COLO668 (cell line): ENCODE results near the gene SFMBT2.

Source experiments
- DNase-seq: peaks from one replicate; lab custom pipeline; 2025; ENCODE audit not compliant: unreplicated experiment; lab: John Stamatoyannopoulos, UW

SFMBT2 gene

DNA sequence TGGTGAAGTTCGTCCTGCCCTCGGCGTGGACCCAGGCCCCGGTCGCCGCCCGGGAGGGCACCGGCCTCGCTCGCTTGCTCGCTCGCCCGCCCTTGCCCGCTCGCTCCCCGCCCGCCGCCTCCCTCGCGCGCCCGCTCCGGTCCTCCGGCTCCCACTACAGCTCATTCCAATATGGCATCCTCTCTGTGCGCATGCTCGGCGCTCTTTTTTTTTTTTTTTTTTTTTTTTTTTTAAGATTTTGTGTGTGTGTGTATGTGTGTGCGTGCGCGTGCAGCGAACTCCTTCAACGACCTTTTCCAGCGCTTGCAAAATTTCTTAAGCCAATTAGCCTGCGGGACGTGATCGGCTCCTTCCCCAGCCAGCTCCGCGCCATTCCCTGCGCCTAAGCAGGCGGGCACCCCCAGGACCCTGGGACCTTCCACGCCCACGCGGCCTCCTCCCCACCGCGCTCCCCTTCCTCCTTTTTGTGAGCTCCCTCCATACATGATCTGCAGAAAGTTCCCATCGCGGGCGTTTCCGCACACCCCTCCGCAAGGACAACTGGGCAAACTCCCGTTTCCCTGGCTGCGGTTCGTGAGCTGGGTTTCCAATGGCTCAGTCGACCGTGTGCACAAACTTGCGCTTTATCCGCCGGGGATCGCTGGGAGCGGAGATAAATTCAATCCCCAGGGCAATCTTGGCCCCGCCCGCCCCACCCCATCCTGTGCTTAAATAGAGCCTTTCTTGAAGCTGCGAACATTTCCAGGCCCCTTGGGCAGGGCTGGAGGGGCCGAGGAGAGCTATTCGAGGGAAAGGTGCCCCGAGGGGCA, at the start of gene SFMBT2:
SFMBT2 (minus strand) TSS at position 173 of the 809 bp plus-strand sequence. CDS start 29,136 bp downstream, outside the sequence.
- no peak for DNase-seq

DNA sequence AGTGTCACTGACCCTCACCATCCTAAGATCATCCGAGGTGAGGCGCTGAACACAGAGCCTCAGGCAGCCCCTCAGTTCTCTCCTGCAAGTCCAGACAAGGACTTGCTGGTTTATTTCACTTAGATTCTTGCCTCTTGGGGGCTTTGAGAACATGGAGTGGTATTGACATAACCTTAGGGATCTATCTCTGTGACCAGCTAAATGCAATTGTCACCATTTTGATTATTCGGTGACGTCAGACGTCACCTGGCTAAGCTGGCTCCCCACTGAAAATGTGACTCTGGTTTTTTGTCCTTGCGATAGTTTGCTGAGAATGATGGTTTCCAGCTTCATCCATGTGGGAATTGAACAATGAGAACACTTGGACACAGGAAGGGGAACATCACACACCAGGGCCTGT, 49.2 kb upstream of the SFMBT2 start:
- no peak for DNase-seq

DNA sequence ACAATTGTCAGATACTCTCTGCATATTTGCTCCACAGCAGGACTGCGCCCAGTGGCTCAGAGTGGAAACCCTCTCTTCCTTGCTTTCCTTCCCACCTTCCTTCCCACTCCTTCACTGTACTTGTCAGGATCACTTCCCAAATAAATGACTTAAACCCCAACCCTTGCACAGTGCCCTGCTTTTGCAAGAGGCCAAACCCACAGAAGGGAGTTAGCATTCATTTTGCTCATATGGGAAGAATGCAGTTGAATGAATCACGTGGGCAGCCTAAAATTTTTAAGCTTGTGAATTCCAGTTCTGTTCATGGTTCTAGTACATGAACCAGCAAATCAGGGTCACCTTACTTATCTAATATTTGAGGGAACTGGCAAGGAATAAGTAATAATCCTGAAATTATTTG, 47.7 kb upstream of the SFMBT2 start:
- no peak for DNase-seq

DNA sequence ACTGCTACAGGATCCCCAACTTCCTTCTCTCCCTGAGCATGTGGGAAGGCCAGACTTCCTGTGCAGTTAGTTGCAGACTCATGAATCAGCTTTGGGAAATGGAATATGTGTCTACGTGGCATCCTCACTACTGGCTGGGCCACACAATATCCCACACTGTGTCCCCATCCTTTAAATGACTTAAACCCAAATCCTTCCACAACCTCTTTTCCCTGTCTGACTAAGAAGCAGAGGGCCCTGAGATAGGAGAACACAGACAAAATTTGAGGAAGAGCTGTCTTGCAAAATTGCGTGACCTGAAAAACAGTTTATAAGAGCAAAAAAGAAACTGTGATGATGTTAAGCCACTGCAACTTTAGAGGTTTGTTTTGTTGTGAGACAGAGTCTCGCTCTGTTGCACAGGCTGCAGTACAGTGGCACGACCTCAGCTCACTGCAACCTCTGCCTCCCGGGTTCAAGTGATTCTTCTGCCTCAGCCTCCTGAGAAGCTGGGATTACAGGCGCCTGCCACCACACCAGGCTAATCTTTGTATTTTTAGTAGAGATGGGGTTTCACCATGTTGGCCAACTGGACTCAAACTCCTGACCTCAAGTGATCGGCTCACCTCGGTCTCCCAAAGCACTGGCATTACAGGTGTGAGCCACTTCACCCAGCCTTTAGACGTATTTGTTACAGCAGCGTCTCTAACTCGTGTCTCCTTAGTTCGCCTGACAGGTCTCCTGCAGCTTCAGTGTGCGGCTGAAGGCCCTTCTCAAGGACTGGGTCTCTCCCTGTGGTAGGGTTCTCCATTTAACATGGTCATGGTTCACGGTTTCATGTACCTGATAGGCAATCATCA, 46.9 kb upstream of the SFMBT2 start:
- no peak for DNase-seq

DNA sequence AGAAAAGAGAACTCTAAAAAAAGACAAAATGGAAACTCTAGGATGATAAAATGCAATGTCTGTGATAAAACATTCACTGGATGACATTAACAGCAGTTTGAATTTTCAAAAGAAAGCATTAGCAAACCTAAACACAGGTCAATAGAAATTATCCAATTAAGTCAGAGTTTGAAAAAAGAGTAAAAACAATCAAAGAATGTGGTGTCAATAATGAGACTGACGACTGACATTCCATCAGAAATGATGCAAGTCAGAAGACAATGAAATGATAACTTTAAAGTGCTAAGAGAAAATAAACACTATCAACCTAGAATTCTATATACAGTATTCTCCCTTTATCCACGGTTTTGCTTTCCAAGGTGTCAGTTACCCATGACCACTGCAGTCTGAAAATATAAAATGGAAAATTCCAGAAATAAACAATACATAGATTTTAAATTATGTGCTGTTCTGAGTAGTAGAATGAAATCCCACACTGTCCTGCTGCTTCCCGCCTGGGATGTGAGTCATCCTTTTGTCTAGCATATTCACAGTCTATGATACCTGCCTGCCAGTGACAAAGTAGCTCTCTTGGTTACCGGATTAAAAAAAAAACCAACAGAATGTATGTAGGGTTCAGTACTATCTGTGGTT, 38.3 kb upstream of the SFMBT2 start:
- no peak for DNase-seq

DNA sequence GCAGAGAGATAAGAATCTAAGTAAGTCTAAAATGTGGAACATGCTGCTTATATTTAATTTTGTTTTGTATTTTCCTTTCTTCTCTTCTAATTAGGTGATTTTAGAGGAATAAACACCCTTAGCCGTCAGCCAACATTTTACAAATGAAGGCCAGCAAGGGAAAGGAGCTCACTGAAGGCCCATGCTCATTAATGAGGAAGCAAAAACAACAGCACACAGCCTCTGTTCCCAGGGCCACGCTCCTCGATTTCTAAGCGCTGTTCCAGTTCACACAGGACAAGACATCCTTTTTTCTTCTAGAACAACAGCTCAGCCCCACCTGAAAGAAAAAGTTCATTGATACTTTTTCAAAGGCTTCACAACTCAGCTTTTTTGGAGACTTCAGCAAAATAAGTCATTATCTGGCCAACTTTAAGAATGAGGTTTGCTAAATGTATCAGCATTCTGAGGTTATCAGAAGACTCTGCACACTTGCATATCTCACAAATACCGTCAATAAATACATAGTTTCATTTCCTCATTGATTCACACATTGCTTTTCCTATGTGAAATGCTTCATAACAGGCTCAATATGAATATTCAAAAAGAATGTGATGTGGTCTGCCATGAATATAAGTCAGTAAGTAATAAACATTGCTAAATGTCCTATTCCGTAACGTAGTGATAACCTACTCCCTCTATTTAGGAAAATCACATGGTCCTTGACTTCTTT, 34.8 kb upstream of the SFMBT2 start:
- DNase-seq, result no peak

DNA sequence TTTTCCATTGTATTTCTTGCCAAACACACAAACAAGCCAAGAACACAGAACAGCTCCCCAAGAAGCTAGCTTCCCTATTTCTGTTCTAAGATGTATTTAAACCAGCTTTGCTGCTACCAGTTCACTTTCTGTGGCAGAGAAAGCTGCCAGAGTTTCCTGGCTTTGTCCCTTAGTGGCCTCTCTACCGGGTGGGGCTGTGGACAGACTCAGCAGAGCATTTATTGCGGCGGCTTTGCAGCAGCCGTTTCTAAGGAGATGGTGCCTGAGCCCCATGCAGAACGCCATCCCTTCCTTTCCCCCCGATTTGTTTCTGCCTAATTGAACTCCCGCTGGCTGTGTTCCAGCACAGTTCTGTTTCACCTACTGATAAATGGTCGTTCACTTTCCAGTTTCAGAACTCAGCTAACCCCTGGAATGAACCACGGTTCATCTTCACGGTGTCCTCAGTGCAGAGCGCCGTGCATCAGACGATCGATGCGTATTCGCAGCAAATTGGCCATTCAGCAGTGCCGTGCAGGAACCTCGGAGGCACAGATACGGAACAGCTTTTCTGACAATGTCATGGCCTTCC, 33.8 kb upstream of the SFMBT2 start:
- no peak for DNase-seq

DNA sequence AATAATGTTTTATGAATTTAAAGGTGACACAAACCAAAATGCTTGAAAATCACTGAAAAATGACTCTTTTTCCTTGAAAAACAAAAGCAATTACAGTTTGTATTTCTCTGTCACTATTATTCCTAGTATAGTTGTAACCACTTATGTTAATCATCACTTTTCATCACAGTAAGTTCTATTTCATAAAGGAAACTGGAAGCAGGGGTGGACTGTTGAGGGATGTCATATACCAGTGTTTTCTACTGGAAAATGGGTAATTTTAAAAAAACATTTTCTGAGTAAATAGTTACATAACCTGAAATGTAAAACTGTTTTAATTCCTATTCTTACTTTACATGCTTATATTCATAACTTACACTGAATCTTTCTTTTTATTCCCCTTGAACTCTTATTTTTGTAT, 32.2 kb upstream of the SFMBT2 start:
- no peak for DNase-seq

DNA sequence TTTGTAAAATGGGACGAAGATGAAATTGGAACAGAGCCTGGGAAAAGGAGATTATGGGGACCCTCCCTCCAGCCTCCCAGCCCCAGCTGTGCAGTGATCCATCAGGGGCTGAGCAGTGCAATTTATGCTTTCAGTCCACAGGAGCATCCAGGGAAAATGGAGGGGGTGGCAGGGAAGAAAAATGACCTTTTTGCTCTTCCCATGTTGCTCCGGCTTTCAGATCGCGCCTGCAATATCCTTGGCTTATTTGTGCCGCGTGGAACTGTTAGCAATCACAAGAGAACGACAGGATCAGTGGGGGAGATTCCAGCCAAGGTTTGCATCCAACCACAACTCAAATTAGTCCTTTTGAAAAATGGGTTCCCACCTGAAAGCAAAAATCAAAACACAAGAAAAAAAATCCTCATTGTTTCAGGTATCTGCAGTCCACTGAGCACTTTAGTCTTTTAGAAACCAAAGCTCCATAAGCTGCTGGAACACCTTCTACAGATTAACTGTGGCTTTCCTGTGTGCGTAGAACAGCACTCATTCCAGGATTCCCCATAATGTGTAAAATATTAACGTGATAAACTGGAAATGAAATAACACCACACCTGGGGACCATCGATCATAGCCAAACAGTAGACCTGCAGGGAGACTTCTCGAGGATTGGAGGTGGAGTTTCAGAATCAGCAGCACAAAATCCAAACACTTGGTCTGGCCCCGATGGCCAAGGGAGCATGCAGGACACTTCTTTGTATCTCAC, 30.7 kb upstream of the SFMBT2 start:
- no peak for DNase-seq

DNA sequence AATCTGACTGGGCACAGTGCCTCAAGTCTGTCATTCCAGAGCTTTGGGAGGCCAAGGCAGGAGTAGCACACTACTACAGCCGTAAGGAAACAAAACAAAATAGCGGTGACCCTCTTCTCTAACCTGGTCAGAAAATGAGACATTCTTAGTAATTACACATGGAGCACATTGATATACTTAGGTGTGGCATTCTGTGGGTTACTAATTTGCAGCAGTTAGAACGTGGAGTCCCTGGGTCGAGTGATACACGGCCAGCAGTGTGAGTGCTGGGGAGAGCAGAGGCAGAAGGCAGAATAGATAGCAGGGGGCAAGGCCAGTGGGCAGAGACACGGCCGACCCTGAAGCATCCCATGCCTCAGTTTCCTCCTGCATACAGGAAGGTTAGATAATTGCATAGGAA, 28.9 kb upstream of the SFMBT2 start:
- DNase-seq, result no peak

DNA sequence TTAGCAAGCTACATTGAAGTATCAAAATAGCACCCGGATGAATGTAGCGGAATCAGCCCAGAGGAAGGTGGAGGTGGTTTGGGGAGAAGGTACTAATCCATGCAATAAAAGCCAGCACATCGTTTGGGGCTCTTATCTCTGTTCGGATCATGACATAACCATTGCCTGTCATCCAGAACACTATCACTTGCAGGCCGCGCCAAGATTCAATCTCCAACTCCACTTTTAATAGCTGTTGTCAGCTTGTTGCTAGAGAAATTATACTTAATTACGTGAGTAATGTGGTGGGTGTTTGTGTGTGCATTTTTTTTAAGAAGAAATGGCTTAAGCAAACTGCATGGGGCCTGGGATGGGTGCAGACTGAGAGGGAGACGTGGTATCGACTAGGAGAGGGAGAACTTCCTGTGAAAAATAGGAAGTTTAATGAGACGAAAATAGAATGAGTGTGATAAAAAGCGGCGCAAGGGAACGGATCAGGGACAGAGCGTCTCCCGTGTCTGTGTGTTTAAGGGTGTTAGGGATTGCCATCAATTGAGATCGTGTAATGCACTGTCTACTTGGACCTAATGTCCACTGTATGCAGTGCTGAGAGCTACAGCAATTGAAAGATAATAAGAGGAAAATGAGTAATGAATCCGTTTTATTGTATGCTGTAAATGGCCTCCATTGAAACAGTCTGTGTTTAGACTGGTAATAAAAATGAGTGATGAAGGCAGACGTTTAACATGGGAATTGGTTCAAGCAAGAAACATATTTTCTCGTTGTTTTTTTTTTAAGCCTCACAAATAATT, 27.6 kb upstream of the SFMBT2 start:
- no peak for DNase-seq

DNA sequence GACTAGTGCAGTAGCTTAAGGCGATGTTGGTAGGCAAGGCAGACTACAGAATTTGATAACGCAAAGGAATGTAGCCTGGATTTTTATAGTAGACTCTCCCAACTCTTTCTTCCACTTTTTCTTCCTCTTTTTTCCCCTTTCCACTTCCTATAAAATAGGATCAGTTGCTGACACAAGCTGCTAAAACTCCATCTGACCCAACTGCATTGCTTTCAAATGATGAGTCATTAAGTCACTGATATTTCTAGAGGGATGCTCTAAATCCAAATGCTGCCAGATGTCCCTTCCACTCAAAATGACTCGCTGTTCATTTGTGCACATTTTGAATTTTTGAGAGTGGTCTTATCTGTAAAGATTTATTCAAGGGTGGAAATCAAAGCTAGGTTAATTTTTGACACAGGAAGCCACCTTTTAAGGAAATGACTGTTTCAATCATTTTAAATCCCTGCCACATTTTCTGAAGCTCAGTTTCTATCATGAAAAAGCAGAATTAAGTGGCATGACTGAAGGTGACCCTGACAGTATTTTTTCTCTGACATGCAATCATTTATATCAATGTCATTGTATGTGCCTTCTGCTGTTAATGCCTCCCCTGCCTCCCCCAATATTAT, 25.8 kb upstream of the SFMBT2 start:
- no peak for DNase-seq

DNA sequence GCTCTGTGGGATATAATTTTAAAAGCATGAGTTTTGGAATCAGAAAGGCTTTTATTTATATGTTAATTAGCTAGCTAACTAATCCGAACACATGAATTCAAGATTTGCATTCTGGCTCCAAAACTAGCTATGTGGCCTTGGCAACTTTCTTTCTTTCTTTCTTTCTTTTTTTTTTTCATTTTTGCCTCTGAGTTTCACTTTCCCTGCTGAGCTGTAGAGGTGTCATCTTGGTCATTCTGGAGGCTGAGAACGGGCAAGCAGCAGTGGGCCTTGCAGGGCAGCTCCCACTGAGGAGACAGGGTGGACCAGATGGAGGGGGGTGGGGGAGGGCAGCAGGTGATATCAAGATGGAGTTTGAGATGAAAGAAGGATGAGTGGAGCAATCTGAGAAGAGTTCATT, 24.8 kb upstream of the SFMBT2 start:
- DNase-seq, result no peak

DNA sequence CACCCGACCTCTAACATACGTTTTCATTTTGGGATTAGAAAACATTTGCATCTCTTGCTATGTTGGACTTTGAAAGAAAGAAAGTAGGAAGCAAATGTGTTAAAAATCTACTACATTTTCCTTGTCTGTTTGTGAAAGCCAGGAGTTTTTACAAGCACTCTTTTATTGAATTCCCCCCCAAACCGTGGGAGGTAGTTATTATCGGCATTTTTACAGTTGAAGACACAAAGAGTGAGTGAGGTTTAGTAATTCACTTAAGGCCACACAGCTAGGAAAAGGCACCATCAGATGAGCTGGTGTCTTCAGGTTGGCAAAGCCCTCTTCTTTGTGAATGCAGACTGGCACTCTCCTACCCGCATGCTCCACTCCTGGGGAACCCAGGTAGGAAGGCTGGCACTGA, 23.5 kb upstream of the SFMBT2 start:
- no peak for DNase-seq

DNA sequence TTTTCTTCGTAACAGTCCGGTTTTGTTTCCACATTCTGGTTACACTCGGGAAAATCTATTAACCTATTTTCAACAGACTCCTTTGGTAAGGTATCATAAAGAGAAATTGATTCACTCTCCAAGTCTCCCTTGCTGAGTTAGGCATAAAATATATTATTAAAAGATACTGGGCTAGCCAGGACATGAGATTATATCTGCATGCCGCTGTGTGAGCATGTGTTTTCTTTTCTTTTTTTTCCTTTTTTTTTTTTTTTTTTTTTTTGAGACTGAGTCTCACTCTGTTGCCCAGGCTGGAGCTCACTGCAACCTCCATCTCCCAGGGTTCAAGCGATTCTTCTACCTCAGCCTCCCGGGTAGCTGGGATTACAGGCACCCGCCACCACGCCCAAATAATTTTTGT, 23.0 kb upstream of the SFMBT2 start:
- DNase-seq, result no peak

DNA sequence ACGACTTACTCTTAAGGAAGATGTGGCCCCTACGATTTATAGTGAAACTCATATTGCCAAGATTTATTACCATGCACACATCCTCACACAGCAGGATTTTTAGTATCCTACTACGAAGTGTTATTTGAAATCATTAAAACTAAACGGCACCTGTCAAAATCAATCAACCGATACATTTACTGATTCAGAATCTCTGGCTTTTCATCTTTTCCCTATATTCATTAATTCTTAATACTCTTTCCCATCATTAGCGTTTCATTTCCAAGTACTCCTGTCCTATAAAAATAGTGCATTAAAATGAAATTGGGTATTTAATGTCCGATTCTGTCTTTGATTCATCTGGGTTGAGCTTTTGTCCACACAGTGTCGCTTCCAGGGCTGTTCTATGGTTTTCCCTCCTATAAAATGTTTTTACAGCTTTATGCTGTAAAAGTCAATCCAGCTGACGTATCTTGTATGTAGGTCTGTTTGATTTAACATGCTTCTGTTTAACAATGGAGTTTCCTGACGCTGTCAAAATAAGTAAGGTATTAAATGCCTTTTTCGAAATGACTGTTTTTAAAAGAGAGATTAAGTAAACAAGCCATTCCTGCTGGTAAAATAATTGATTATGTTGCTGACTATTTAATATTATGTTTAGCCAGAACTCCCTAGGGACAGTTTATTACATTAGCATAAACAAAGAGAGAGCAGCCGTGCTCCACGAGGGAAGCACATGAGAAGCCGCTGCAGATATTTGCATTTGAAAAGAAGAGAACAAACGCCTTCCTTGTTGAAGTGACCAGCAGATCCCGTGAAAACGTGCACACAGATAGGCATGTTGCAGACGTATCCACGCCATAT, 22.3 kb upstream of the SFMBT2 start:
- DNase-seq, result no peak

DNA sequence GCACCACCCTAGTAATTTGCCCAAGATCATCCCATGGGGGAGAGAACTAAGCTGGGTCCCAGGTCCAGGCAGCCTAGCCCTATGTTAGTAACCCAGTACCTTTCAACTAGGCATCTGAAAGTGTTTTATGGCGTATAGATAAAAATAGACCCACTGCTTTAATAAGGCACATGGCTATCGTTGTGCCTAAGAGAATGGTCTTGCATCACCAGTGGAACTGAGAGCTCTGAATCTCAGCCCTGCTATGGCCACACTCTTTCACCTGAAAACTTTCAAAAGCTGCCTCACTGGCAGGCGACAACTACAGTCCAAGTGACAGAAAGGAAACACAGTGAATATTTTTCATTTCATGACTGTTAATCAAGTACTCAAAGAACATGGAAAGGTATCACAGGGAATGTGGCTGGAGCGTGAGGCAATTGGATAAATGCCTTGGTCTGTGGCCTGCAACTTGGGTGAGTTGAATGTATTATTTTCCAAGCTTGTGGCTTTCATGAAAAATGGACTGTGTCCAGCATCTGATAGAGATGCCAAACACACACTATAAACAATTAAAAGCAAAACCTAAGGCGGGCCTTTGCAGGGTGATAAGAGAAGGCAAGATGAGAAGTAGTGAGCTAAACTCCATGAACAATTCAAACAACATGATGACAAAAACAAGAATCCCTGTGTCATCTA, 18.0 kb upstream of the SFMBT2 start:
- DNase-seq, result no peak

DNA sequence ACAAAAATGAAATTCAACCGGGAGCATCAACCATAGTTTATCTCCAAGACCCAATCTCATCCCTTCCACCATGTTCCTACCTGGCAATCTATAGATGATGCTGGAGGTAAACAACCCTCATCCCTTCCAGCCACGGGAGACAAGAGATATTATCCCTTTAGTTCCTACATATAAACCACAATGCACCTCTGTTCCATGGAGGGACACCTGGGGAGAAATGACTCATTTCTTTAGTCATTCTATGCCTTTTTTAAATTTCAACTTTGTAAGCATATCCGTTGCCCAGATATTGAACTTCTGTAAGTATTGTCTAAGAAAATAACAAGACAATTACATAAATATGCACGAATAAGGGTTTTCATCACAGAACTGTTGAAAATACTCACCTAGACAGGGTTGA, 15.5 kb upstream of the SFMBT2 start:
- DNase-seq, result no peak
